CD14-positive monocyte (primary cell): ENCODE measurements around the gene GPM6B. TPM values are rescaled to one million over a fixed set of nuclear protein-coding genes. Genes with fewer than 3 reads are reported as not detected.

ENCODE experiments used
- DNase-seq, 3 donors: peaks; one replicate each; pipeline ENCODE4 v3.0.0-alpha.2; 2011 to 2022
- H2AFZ ChIP-seq: 2 replicates; pipeline ENCODE4 v1.6.0; 2012; ENCODE audit warnings: mild to moderate bottlenecking, low read depth, low read length, inconsistent platforms; ENCODE audit not compliant: insufficient read depth, poor library complexity, severe bottlenecking
- H3K27ac ChIP-seq, 2 donors: 1 replicate in 1 of 2; 2 replicates in 1 of 2; pipeline ENCODE4 v1.5.1; 2012 to 2013; ENCODE audit warnings: low read length in 2 of 2, control low read depth in 1 of 2, inconsistent platforms in 1 of 2, low read depth in 1 of 2, mild to moderate bottlenecking in 1 of 2
- H3K27me3 ChIP-seq, 2 donors: one replicate each; pipeline versions ENCODE4 v1.6.0 to v1.6.1; 2011 to 2013; ENCODE audit warnings: low read length in 2 of 2; ENCODE audit not compliant: control insufficient read depth in 2 of 2, insufficient read depth in 2 of 2
- H3K36me3 ChIP-seq, 2 donors: replicated peaks in 1 of 2; 1 replicate in 1 of 2; 2 replicates in 1 of 2; pipeline versions ENCODE4 v1.5.1 to v1.6.1; 2012 to 2013; ENCODE audit warnings: low read length in 2 of 2, control low read depth in 1 of 2, inconsistent platforms in 1 of 2, mild to moderate bottlenecking in 1 of 2; ENCODE audit not compliant: insufficient read depth in 2 of 2, control insufficient read depth in 1 of 2
- H3K4me1 ChIP-seq, 2 donors: 1 replicate in 1 of 2; 2 replicates in 1 of 2; pipeline versions ENCODE4 v1.5.1 to v1.6.1; 2012 to 2013; ENCODE audit warnings: low read length in 2 of 2, control low read depth in 1 of 2, inconsistent platforms in 1 of 2, mild to moderate bottlenecking in 1 of 2, moderate library complexity in 1 of 2; ENCODE audit not compliant: insufficient read depth in 2 of 2, control insufficient read depth in 1 of 2
- H3K4me2 ChIP-seq: replicated peaks from 2 replicates; pipeline ENCODE3; 2012; ENCODE audit warnings: low read length, moderate library complexity, mild to moderate bottlenecking; ENCODE audit not compliant: poor library complexity, severe bottlenecking; ENCODE audit errors: extremely low read depth
- H3K4me3 ChIP-seq, 3 experiments: fragments of 200-600 bp in 1 of 3; sonication (generic) in 1 of 3; replicated peaks in 1 of 3; 1 replicate in 2 of 3; 2 replicates in 1 of 3; pipeline ENCODE4 v1.5.1; 2011 to 2013; ENCODE audit warnings: low read length in 3 of 3, mild to moderate bottlenecking in 3 of 3, control low read depth in 2 of 3, low read depth in 2 of 3, inconsistent platforms in 1 of 3, moderate library complexity in 1 of 3
- H3K79me2 ChIP-seq: 2 replicates; pipeline ENCODE4 v1.6.0; 2012; ENCODE audit warnings: mild to moderate bottlenecking, control low read depth, inconsistent platforms, low read length, moderate library complexity; ENCODE audit not compliant: insufficient read depth
- H3K9ac ChIP-seq: 2 replicates; pipeline ENCODE4 v1.6.0; 2017; ENCODE audit warnings: low read length, mild to moderate bottlenecking; ENCODE audit not compliant: insufficient read depth, poor library complexity, severe bottlenecking
- H3K9me3 ChIP-seq, 2 donors: replicated peaks in 1 of 2; 1 replicate in 1 of 2; 2 replicates in 1 of 2; pipeline versions ENCODE4 v1.5.1 to v1.6.1; 2012 to 2013; ENCODE audit warnings: low read length in 2 of 2, control low read depth in 1 of 2; ENCODE audit not compliant: control insufficient read depth in 1 of 2, insufficient read depth in 1 of 2
- H4K20me1 ChIP-seq: 2 replicates; pipeline ENCODE4 v1.6.0; 2012; ENCODE audit warnings: mild to moderate bottlenecking, low read length, control low read depth, moderate library complexity; ENCODE audit not compliant: insufficient read depth
- H3K27ac Mint-ChIP-seq, 7 donors: one replicate each; pipeline ENCODE4 v1.8.0; 2020; ENCODE audit warnings: mild to moderate bottlenecking in 7 of 7, mixed read lengths in 7 of 7, moderate library complexity in 6 of 7, inconsistent platforms in 2 of 7
- H3K27me3 Mint-ChIP-seq, 3 donors: one replicate each; pipeline ENCODE4 v1.8.0; 2021 to 2022; ENCODE audit warnings: low read depth in 3 of 3, mild to moderate bottlenecking in 3 of 3, mixed read lengths in 3 of 3, moderate library complexity in 3 of 3, inconsistent platforms in 1 of 3
- H3K36me3 Mint-ChIP-seq, 2 donors: one replicate each; pipeline ENCODE4 v1.8.0; 2020; ENCODE audit warnings: mixed read lengths in 2 of 2, inconsistent platforms in 1 of 2, mild to moderate bottlenecking in 1 of 2
- H3K4me1 Mint-ChIP-seq: one replicate; pipeline ENCODE4 v1.8.0; 2020; ENCODE audit warnings: mild to moderate bottlenecking, mixed read lengths
- H3K4me3 Mint-ChIP-seq, 2 donors: one replicate each; pipeline ENCODE4 v1.8.0; 2020; ENCODE audit warnings: mild to moderate bottlenecking in 2 of 2, mixed read lengths in 2 of 2, moderate library complexity in 1 of 2
- H3K9me3 Mint-ChIP-seq, 7 donors: one replicate each; pipeline ENCODE4 v1.8.0; 2020 to 2022; ENCODE audit warnings: mixed read lengths in 7 of 7, mild to moderate bottlenecking in 6 of 7, moderate library complexity in 6 of 7, inconsistent platforms in 2 of 7
- WGBS: methylation state at CpG from one replicate; pipeline ENCODE4 v1.1.5; 2013; ENCODE audit warnings: missing lambda C conversion rate; ENCODE audit not compliant: insufficient coverage; 5-methylcytosine and 5-hydroxymethylcytosine counted together
- intact Hi-C, 2 donors: fragments of 100-400 bp; cut with micrococcal nuclease; formaldehyde crosslinking; loops; one replicate each; pipeline versions ENCODE4 v1.15.0 to v1.15.1; 2023
- polyA plus RNA-seq, 3 donors: library from polyadenylated mRNA; depleted of rRNA in 1 of 3; unstranded in 2 of 3; stranded (reverse) in 1 of 3; fragments of 300-500 nt in 2 of 3; fragments of >200 nt in 1 of 3; fragmentation: Illumina TruSeq in 2 of 3; gene quantifications; 1 replicate in 2 of 3; 2 replicates in 1 of 3; pipeline ENCODE4 v1.2.3, GENCODE V29; 2012 to 2021
- TF ChIP-seq, protein P1 (sequence below): fragments of 200-600 bp; IDR thresholded peaks from one replicate; pipeline ENCODE4 v1.8.0; 2022; ENCODE audit warnings: antibody characterized with exemption, mild to moderate bottlenecking

The GPM6B gene
- polyA plus RNA-seq, 3 donors = not detected

DNA sequence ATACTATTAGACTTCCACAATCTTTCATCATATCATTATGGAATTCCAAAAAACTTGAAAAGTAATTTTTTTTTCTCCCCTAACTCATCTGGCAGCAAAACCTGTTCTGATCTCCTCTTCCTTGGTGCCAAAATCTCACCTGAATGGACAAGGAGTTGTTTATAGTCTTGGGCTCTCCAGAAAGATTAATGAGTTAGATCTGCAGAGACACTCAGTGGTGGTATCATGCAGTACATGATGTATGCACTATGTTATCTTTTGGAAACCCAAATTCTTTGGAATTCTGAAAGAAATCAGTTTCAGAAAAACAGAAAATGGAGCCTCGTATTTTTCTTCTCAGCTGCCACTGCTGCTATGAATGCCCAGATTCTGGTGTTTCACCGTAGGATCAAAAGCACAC, 11.7 kb downstream of the GPM6B start:
- no peak overlapping the region for H3K27ac Mint-ChIP-seq
- Histone ChIP-seq H3K4me3 (no peak overlapping the region), H3K79me2 (no peaks in the 10 kb centered on the region), H3K9ac (no peak overlapping the region), H3K4me2 (no peak overlapping the region), H3K36me3 (no peaks in the 10 kb centered on the region), H3K9me3 (no peaks in the 10 kb centered on the region), H2AFZ (no peak overlapping the region), H4K20me1 (no peaks in the 10 kb centered on the region), H3K27ac (no peak overlapping the region), H3K4me1 (no peaks in the 10 kb centered on the region), H3K27me3 (peaks cover 0 to 2% of the 10 kb centered on the region in 2 donors)
- H3K27me3 Mint-ChIP-seq = peaks cover 0 to 1% (median 0%) of the 10 kb centered on the region in 3 donors
- peaks cover 0 to 4% (median 0%) of the 10 kb centered on the region in 7 donors for H3K9me3 Mint-ChIP-seq
- TF ChIP-seq, protein P1, sequence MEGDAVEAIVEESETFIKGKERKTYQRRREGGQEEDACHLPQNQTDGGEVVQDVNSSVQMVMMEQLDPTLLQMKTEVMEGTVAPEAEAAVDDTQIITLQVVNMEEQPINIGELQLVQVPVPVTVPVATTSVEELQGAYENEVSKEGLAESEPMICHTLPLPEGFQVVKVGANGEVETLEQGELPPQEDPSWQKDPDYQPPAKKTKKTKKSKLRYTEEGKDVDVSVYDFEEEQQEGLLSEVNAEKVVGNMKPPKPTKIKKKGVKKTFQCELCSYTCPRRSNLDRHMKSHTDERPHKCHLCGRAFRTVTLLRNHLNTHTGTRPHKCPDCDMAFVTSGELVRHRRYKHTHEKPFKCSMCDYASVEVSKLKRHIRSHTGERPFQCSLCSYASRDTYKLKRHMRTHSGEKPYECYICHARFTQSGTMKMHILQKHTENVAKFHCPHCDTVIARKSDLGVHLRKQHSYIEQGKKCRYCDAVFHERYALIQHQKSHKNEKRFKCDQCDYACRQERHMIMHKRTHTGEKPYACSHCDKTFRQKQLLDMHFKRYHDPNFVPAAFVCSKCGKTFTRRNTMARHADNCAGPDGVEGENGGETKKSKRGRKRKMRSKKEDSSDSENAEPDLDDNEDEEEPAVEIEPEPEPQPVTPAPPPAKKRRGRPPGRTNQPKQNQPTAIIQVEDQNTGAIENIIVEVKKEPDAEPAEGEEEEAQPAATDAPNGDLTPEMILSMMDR = no peak
- intact Hi-C loops = no loop called here
- WGBS = 89% methylated on average over 1 of the region's 2 CpGs
- no peaks in the 10 kb centered on the region for H3K36me3 Mint-ChIP-seq
- no peaks in the 10 kb centered on the region for H3K4me1 Mint-ChIP-seq
- DNase-seq = no peak
- H3K4me3 Mint-ChIP-seq = no peak overlapping the region

GRCh38 chrX:13803116-13803515, 13.8 kb downstream of the GPM6B start:
- Histone ChIP-seq H3K4me1 (no peaks in the 10 kb centered on the region), H3K27me3 (peaks cover 0 to under 1% of the 10 kb centered on the region in 2 donors), H3K4me3 (no peak overlapping the region), H3K9me3 (no peaks in the 10 kb centered on the region), H3K27ac (no peak overlapping the region), H2AFZ (no peak overlapping the region), H3K36me3 (no peaks in the 10 kb centered on the region), H4K20me1 (no peaks in the 10 kb centered on the region), H3K4me2 (no peak overlapping the region), H3K9ac (no peak overlapping the region), H3K79me2 (no peaks in the 10 kb centered on the region)
- no peak overlapping the region for H3K4me3 Mint-ChIP-seq
- H3K27me3 Mint-ChIP-seq = peaks cover 0 to 1% (median under 1%) of the 10 kb centered on the region in 3 donors
- H3K9me3 Mint-ChIP-seq = peaks cover 0 to 5% (median 2%) of the 10 kb centered on the region in 7 donors
- TF ChIP-seq, protein P1 = no peak
- no peaks in the 10 kb centered on the region for H3K36me3 Mint-ChIP-seq
- no peaks in the 10 kb centered on the region for H3K4me1 Mint-ChIP-seq
- no CpG with 5 or more reads among the region's 6 CpGs for WGBS
- intact Hi-C loops = no loop called here
- no peak overlapping the region for H3K27ac Mint-ChIP-seq
- no peak for DNase-seq
